NCI-H1417 treated with DMSO at 0.1 percent for 48 hours (cell line): ENCODE results near the gene USF2.
"Not testable (repeated sequence)": the region's sequence is repeated elsewhere in the genome, so short reads cannot be mapped to it uniquely, and the experiment has no call there.

Experiments used
- DNase-seq: peaks from one replicate; lab custom pipeline; 2025; lab: John Stamatoyannopoulos, UW

The USF2 gene

DNA sequence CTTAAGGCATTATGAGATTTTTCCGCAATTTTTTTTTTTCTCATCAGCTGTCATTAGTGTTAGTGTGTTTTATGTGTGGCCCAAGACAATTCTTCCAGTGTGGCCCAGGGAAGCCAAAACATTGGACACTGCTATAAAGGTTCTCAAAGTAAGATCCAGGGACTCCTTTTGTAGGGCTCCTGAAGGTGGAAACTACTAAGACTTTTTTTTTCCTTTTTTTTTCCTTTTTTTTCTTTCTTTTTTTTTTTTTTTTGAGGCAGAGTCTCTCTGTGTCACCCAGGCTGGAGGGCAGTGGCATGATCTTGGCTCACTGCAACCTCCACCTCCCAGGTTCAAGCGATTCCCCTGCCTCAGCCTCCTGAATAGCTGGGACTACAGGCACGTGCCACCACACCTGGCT, 16.7 kb downstream of the USF2 start:
- not testable (repeated sequence) for DNase-seq

DNA sequence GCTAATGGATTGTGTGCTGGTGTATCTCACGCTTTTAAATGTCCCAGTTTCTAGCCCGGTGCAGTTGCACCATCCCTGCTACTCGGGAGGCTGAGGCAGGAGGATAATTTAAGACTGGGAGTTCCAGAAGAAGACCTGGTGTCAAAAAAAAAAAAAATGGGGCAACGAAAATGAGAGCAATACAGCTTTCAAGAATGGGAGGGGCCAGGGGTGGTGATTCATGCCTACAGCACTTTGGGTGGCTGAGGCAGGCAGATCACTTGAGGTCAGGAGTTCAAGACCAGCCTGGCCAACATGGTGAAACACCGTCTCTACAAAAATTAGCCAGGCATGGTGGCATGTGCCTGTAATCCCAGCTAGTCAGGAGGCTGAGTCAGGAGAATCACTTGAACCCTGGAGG, 17.3 kb downstream of the USF2 start:
- not testable (repeated sequence) for DNase-seq

DNA sequence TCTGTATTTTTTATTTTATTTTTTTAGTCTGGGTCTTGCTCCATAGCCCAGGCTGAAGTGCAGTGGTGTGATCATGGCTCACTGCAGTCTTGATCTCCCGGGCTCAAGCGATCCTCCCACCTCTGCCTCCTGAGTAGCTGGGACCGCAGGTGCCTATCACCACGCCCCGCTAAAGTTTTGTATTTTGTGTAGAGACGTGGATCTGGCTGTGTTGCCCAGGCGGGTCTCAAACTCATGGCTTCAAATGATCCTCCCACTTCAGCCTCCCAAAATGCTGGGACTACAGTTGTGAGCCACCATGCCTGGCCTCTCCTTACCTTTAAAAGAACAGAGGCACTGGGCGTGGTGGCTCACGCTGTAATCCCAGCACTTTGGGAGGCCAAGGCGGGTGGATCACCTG, 19.0 kb downstream of the USF2 start:
- DNase-seq: no peak

DNA sequence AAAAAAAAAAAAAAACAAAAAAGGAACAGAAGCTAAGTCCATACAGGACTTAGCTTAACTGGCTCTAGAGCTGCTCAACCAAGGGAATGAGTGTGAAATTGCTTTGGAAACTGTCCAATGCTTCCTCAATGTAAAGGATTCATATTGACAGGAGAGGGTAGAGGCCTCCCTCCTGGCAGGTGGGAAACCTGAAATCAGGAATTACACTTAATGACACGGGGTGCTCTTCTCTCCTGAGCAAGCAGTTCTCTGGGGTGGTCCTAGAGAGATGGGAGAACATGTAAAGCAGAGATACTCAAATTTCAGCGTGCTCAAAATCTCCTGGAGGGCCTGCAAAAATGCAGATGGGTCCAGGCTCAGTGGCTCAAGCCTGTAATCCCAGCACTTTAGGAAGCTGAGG, 19.6 kb downstream of the USF2 start:
- DNase-seq: no peak

DNA sequence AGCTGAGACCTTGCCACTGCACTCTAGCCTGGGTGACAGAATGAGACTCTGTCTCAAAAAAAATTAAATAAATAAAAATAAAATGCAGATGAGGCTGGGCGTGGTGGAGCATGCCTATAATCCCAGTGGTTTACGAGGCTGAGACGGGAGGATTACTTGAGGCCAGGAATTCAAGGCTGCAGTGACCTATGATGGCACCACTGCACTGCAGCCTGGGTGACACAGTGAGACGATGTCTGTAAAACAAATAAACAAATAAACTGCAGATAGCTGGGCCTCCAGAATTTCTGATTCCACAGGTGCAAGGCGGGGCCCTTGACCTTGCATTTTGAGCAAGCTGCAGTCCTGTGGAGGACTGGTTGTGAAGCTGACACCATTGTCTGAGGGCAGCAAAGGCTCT, 20.1 kb downstream of the USF2 start:
- DNase-seq: no peak

DNA sequence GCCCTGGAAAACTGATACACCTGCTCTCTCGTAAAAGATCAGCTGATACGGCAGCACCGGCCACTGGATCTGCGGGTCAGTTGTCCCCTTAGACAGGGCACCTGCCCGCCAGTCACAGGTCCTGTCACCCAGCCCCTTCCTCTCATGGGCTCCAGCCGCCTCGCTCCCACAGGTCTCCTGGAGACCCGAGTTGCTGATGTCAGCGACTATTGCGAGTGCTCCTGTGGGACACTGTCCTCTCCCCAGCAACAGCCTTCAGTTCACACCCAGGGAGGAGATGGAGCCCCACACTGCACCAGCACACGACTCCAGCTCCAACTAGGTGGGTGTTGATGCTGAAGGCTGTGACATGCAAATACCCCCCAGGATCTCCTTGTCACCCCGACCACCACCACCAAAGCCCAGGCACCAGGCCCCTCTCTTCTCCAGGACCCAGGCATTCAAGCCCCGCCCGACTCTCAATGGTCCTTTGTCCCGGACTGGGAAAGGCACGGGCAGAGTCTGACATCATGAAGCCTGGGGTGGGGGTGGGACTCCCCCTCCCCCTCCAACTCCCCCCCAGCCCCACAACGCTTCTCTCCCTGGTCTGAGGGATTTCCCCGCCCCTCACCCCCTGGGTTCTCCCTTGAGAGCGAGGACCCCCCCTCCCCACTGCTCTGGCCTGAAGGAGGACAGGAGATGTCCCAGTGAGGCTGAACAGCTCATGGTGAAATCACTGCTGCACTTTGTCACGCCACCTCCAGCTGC, 21.8 kb downstream of the USF2 start:
- no peak for DNase-seq

DNA sequence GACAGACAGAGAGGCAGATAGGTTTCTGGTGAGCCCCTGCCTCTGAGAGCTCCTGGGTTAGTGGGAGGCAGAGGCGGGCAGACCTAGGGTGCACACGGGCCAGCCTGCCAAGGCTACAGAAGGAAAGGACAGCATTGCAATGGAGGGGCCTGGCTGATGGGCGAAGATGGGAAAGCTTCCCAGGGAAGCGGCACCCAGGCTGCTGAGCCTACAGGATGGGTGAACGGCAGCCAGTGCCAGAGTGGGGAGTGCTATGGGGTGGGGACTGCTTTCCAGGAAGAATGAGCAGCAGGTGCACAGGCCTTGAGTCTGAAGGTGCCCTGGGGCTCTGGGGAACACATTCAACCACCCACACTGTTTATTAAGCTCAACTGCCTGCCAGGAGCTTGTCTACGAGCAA, 22.5 kb downstream of the USF2 start:
- no peak for DNase-seq

DNA sequence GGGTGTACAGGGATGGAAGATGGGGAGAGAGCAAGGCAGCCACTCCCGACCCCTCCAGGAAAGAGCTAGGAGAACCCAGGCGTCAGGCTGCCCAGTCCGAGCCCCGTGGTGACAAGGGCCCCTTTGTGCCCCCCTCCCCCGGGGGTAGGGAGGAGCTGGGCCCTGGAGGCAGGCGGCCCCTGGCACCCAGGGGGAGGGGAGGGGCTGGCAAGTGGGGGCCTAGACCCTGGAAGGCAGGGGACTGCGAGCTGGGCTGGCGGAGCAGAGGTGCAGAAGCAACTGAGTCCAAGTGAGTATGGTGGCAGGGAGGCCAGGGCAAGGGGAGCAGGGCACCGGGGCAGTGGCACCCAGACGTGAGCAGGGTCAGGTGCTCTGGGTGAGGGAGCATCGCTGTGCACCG, 23.2 kb downstream of the USF2 start, which contains the start of gene MAG:
Gene MAG (plus strand): TSS at position 246 of the 400 bp plus-strand sequence. CDS start 3,248 bp downstream, outside the sequence.
- DNase-seq: no peak

DNA sequence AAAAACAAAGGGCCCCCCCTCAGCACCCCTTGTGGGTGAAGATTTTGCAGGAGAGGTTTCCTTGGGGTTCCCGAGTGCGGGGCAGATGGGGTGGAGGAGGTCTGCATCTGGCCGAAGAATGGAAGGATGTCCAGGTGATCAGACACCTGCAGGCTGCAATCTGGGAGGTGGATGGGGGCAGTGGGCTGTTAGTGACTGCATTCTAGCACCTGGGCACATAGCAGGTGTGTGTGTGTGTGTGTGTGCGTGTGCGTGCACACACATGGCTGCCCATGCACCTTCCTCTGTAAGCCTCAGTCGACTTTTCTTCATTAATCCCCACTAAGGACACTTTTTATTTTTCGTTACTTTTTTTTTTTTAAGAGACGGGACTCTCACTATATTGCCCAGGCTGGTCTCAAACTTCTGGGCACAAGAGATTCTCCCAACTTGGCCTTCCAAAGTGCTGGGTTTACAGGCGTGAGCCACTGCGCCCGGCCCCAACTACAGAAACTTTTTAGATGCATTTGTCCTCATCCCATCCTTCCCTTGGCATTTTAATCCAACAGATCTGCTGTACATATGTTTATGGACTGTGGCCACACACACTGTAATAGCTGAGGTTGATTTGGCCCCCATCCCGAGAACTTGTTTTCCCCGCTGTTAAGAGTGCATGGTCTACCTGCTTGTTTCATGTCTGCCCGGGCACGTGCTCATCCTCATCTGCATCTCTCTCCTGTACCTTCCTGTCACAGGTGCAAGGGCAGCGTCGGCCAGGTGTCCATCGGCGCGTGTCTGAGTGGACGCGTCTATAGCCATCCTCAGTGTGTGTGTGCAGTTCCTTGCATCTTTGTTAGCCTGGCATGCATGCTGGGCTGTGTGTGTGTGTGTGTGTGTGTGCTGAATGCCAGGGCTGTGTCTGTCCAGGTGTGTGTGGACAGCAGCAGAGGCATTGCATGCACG, 23.9 kb downstream of the USF2 start:
- DNase-seq: no peak

DNA sequence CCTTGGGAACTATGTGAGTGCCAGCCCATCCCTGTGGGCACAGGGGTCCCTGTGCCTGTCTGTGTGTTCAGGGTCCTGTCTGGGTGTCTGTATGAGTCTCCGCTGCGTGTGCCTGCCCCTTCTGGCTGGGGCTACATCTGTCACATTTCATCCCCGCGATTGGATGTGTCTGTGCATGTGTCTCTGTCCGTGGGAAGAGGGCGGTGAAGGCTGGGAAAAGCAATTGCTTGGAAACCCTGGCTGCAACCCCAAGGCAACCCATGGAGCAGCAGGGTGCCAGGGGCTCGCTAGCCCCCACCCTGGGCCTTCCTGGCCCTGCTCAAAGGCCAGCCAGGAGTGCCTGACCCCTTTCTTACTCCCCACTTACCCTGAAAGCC, 24.6 kb downstream of the USF2 start:
- DNase-seq: no peak

DNA sequence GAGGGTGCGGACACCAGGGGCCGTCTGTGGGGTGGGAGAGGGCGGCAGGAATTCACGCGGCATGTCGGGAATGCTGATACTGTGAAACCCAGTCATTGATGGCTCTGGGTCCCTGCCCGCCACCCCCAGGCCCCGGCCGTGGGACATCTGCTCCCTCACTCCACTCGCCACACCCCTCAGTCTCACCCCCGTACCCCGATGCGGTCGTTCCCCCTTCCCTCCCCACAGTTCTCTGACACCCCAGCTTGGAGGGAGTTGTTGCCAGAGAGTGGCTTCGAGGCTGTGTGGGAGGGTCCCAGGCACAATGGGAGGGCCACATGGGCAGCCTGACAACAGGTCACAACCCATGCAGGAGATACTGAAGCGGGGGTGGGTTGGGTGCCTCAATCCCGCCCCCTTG, 25.0 kb downstream of the USF2 start:
- no peak for DNase-seq

DNA sequence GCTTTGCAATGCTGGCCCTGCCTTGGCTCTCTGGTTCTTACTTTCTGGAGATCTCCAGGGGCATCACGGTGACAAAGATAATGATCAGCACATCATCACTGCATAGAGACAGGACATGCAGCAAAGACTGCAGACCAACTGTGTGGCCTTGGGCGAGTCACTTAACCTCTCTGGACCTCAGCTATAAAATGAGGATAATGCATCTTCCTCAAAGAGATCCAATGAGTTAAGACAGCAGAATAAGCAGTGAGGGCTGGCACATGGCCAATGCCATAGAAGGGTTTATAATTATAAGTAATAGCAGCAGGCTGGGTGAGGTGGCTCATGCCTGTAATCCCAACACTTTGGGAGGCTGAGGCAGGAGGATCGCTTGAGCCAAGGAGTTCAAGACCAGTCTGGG, 25.6 kb downstream of the USF2 start:
- no peak for DNase-seq

DNA sequence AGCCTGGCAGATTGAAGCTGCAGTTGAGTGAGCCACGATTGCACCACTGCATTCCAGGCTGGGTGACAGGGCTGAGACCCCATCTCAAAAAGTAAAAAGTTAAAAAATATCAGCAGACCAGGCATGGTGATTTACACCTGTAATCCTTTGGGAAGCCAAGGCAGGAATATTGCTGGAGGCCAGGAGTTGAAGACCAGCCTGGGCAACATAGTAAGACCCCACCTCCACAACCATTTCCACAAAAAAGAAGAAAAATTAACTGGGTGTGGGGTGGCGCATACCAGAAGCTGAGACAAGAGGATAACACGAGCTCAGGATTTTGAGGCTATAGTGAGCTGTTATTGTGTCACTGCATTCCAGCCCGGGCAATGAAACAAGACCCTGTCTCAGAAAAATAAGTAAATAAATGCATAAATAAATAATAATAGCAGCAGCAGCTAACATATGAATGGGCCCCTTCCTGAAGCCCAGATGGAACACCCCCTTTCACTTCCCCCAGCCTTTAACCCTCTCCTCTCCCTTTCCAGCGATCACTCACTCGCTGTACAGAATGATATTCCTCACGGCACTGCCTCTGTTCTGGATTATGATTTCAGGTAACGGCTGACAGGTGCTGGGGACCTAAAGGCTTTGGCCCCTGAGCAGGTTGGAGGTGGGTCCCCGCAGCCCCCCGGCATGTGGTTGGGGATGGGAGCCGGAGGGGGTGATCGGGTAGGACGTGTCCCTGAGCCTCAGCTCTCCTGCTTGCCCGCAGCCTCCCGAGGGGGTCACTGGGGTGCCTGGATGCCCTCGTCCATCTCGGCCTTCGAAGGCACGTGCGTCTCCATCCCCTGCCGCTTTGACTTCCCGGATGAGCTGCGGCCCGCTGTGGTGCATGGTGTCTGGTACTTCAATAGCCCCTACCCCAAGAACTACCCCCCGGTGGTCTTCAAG, 26.4 kb downstream of the USF2 start:
- DNase-seq: no peak

DNA sequence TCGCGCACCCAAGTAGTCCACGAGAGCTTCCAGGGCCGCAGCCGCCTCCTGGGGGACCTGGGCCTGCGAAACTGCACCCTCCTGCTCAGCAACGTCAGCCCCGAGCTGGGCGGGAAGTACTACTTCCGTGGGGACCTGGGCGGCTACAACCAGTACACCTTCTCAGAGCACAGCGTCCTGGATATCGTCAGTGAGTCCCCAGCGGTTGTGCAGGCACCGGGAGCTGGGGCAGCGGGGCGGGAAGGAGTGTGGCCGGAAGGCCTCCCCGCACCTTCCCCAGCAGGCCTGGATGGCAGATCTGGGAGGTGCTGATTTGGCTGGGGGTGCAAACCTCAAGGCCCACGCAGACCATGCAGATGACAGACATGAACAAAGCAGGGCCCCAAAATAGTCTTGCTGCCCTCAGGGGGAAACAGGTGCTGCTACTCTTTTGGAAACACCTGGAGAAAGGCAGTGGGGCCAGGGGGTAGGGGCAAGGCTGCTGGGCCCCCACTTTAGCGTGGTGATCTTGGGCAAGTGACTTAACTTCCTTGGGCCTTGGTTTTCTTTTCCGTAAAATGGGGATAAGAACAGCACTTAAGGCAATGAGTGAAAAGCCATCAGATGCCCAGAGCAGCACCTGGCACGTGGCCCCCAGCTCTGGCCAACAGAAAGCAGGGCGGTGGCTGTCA, 27.2 kb downstream of the USF2 start:
- no peak for DNase-seq

DNA sequence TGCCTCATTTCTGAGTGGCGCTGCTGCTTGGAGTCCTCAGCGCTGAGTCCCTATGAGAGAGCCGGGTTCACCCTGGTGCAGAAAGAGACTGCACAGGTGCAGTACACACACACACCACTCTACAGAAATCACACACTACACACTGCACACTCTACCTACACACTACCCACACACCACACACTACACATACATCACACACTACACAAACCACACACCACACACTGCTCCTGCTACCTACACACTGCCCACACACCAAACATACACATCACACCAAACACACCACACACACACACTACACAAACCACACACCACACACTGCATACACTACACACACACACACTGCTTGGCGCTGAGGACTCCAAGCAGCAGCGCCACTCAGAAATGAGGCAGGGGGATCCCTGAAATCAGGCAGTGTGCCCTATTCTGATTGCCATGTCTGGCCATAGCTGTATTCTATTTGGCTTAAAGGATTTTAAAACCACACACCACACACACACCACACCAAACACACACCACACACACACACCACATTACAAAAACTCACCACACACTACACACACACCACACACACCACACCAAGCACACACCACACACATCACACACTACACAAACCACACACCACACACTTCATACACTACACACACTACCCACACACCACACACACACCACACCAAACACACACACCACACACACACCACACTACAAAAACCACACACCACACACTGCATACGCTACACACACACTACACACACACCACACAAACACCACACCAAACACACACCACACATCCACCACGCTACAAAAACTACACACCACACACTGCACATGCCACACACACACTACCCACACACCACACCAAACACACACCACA, 28.1 kb downstream of the USF2 start:
- no peak for DNase-seq

DNA sequence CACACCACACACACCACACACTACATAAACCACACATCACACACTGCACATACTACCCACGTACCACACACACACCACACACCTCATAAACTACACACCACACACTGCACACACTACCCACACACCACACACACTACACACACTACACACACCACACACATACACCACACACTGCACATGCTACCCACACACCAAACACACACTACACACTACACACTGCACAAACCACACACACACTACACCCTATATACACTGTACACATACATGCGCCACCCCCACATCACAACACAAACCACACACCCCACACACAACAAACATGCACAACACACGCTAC, 28.7 kb downstream of the USF2 start:
- no peak for DNase-seq

DNA sequence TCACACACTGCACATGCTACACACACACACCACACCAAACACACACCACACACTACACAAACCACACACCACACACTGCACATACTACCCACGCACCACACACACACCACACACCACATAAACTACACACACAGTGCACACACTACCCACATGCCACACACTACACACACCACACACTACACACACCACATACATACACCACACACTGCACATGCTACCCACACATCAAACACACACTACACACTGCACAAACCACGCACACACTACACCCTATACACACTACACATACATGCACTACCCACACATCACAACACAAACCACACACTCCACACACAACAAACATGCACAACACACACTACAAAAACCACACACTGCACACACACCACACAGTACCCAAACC, 29.2 kb downstream of the USF2 start:
- no peak for DNase-seq

DNA sequence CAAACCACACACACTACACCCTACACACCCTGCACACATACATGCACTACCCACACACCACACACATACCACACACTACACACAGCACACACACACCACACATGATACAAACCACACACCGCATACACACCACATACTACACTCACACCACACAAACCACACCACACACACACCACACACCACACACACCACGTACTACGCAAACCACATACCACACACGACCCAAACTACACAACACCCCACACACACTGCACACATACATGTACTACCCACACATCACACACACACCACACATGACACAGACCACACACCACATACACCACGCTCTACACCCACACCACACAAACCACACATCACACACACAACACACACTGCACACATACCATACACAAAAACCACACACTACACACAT, 29.8 kb downstream of the USF2 start:
- DNase-seq: no peak

DNA sequence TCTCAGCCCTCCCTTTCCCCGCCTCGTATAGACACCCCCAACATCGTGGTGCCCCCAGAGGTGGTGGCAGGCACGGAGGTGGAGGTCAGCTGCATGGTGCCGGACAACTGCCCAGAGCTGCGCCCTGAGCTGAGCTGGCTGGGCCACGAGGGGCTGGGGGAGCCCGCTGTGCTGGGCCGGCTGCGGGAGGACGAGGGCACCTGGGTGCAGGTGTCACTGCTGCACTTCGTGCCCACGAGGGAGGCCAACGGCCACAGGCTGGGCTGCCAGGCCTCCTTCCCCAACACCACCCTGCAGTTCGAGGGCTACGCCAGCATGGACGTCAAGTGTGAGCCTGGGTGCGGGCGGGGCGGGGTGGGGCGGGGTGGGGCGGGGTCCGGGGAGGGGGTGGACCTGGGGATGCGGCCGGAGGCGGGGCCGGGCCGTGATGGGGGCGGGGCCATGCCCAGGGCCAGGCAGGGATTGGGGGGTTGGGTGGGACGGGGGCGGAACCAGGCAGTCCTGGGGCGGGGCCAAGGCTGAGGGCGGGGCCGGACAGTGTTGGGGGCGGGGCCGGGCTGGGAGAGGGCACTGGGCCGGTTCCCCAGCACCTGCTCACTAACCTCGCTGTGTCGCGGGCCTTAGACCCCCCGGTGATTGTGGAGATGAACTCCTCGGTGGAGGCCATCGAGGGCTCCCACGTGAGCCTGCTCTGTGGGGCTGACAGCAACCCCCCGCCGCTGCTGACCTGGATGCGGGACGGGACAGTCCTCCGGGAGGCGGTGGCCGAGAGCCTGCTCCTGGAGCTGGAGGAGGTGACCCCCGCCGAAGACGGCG, 31.0 kb downstream of the USF2 start:
- DNase-seq: no peak

DNA sequence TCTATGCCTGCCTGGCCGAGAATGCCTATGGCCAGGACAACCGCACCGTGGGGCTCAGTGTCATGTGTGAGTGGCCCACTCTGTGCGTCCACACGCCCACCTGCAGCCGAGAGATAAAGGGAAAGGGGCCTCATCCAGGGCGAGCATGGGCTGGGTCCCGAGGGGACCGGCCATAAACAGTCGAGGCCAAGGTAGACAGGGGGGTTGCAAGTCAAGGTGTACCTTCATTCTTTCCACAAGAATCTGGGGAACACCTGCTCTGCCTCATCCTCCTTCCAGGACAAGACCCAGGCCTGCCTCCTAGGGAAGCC, 31.5 kb downstream of the USF2 start:
- no peak for DNase-seq
